H1 (cell line): Measurements from ENCODE around the gene CHPF. TPM values are rescaled to one million over a fixed set of nuclear protein-coding genes. Genes with fewer than 3 reads are reported as not detected.

Experiments
- CTCF ChIA-PET: fragments of 300-600 bp; sonication (Branson Sonifier 250); formaldehyde crosslinking; loops from one replicate; lab custom pipeline; 2021; ENCODE audit not compliant: partially characterized antibody; lab: Charles Lee
- POLR2A ChIA-PET: fragments of 300-600 bp; sonication (Branson Sonifier 250); formaldehyde crosslinking; loops from one replicate; lab custom pipeline; 2021; ENCODE audit warnings: inconsistent platforms; ENCODE audit not compliant: partially characterized antibody; lab: Charles Lee
- DNase-seq, 2 experiments: peaks; one replicate each; pipeline versions ENCODE4 v3.0.0 to v3.0.0-alpha.2; 2010 to 2022; ENCODE audit warnings: low spot score in 2 of 2, low read depth in 1 of 2, mixed read lengths in 1 of 2
- FAIRE-seq: peaks from 2 replicates; lab custom pipeline; 2011; peaks lifted over from hg19 to GRCh38; lab: Jason Lieb, UNC
- H2AFZ ChIP-seq: 2 replicates; pipeline ENCODE4 v1.8.1; 2012; ENCODE audit warnings: low read length, inconsistent platforms
- H2AK5ac ChIP-seq: 2 replicates; pipeline ENCODE4 v1.6.1; 2013; ENCODE audit warnings: low read depth, low read length
- H2BK120ac ChIP-seq: replicated peaks from 2 replicates; pipeline ENCODE3; 2013; ENCODE audit warnings: low read depth, low read length, inconsistent platforms
- H2BK12ac ChIP-seq: 2 replicates; pipeline ENCODE4 v1.6.1; 2013; ENCODE audit warnings: low read depth, low read length
- H2BK15ac ChIP-seq: 2 replicates; pipeline ENCODE4 v1.6.1; 2013; ENCODE audit warnings: low read length
- H2BK20ac ChIP-seq: 2 replicates; pipeline ENCODE4 v1.6.1; 2013; ENCODE audit warnings: low read length
- H2BK5ac ChIP-seq: 2 replicates; pipeline ENCODE4 v1.6.1; 2013; ENCODE audit warnings: low read depth, low read length
- H3K14ac ChIP-seq: 2 replicates; pipeline ENCODE4 v1.6.1; 2013; ENCODE audit warnings: inconsistent platforms; ENCODE audit not compliant: insufficient read length
- H3K18ac ChIP-seq: 2 replicates; pipeline ENCODE4 v1.6.1; 2013; ENCODE audit warnings: low read length; ENCODE audit errors: extremely low read depth
- H3K23ac ChIP-seq: 2 replicates; pipeline ENCODE4 v1.6.1; 2013; ENCODE audit warnings: inconsistent platforms; ENCODE audit not compliant: insufficient read length
- H3K23me2 ChIP-seq: 2 replicates; pipeline ENCODE4 v1.6.1; 2013; ENCODE audit warnings: low read depth, low read length
- H3K27ac ChIP-seq: 2 replicates; pipeline ENCODE4 v1.6.1; 2011; ENCODE audit warnings: low read depth, low read length, inconsistent platforms
- H3K27me3 ChIP-seq, 4 experiments: replicated peaks in 1 of 4; 1 replicate in 1 of 4; 2 replicates in 3 of 4; pipeline versions ENCODE4 v1.6.1 to v1.8.1; 2011 to 2013; ENCODE audit warnings: low read length in 3 of 4, mild to moderate bottlenecking in 3 of 4, inconsistent platforms in 2 of 4, mixed read lengths in 2 of 4, moderate library complexity in 1 of 4; ENCODE audit not compliant: control insufficient read depth in 3 of 4, insufficient read depth in 3 of 4; ENCODE audit errors: extremely low read depth in 1 of 4
- H3K36me3 ChIP-seq, 4 experiments: 2 replicates each; pipeline versions ENCODE4 v1.6.1 to v1.8.1; 2011 to 2013; ENCODE audit warnings: mild to moderate bottlenecking in 4 of 4, low read length in 3 of 4, moderate library complexity in 2 of 4, control low read depth in 1 of 4, inconsistent platforms in 1 of 4; ENCODE audit not compliant: insufficient read depth in 4 of 4, control insufficient read depth in 2 of 4
- H3K4ac ChIP-seq: replicated peaks from 2 replicates; pipeline ENCODE3; 2013; ENCODE audit warnings: low read length, low read depth, mixed read lengths, inconsistent platforms; ENCODE audit not compliant: insufficient read length
- H3K4me1 ChIP-seq, 4 experiments: replicated peaks in 1 of 4; 1 replicate in 1 of 4; 2 replicates in 3 of 4; pipeline versions ENCODE4 v1.6.1 to v1.8.1; 2011 to 2013; ENCODE audit warnings: low read length in 3 of 4, inconsistent platforms in 2 of 4, mixed read lengths in 1 of 4; ENCODE audit not compliant: insufficient read depth in 4 of 4, control insufficient read depth in 3 of 4
- H3K4me2 ChIP-seq, 2 experiments: 2 replicates each; pipeline versions ENCODE4 v1.6.1 to v1.8.1; 2011 to 2013; ENCODE audit warnings: low read depth in 2 of 2, low read length in 2 of 2, control low read depth in 1 of 2, inconsistent platforms in 1 of 2, mild to moderate bottlenecking in 1 of 2; ENCODE audit not compliant: insufficient read depth in 1 of 2
- H3K4me3 ChIP-seq, 4 experiments: fragments of 200-600, 300-600 bp in 1 of 4; sonication (generic), shearing (Covaris generic), sonication (Bioruptor Twin) in 1 of 4; 2 replicates each; pipeline versions ENCODE4 v1.5.1 to v1.8.1; 2011 to 2016; ENCODE audit warnings: low read length in 4 of 4, low read depth in 3 of 4, control low read depth in 2 of 4, inconsistent platforms in 2 of 4, mild to moderate bottlenecking in 2 of 4, mixed read lengths in 1 of 4, moderate library complexity in 1 of 4; ENCODE audit not compliant: insufficient read depth in 2 of 4; ENCODE audit errors: extremely low read depth in 1 of 4
- H3K56ac ChIP-seq: replicated peaks from 2 replicates; pipeline ENCODE3; 2013; ENCODE audit warnings: low read depth, mild to moderate bottlenecking, mixed read lengths, low read length, inconsistent platforms; ENCODE audit not compliant: insufficient read length
- H3K79me1 ChIP-seq: 2 replicates; pipeline ENCODE4 v1.6.1; 2013; ENCODE audit warnings: low read depth, low read length, control low read depth
- H3K79me2 ChIP-seq, 2 experiments: 2 replicates each; pipeline versions ENCODE4 v1.6.1 to v1.8.1; 2012 to 2013; ENCODE audit warnings: low read length in 2 of 2, mild to moderate bottlenecking in 2 of 2, inconsistent platforms in 1 of 2; ENCODE audit not compliant: insufficient read depth in 2 of 2, control insufficient read depth in 1 of 2
- H3K9ac ChIP-seq, 4 experiments: replicated peaks in 1 of 4; 1 replicate in 1 of 4; 2 replicates in 3 of 4; pipeline versions ENCODE4 v1.6.1 to v1.8.1; 2011 to 2013; ENCODE audit warnings: low read depth in 3 of 4, low read length in 3 of 4, control low read depth in 2 of 4, mild to moderate bottlenecking in 2 of 4, moderate library complexity in 2 of 4, inconsistent platforms in 1 of 4; ENCODE audit errors: extremely low read depth in 1 of 4
- H3K9me3 ChIP-seq, 2 experiments: 2 replicates each; pipeline versions ENCODE4 v1.6.1 to v1.8.1; 2012 to 2013; ENCODE audit warnings: mild to moderate bottlenecking in 2 of 2, moderate library complexity in 2 of 2, control low read depth in 1 of 2, inconsistent platforms in 1 of 2, low read depth in 1 of 2, low read length in 1 of 2, mixed read lengths in 1 of 2; ENCODE audit not compliant: insufficient read depth in 2 of 2
- H4K20me1 ChIP-seq, 2 experiments: replicated peaks in 1 of 2; 2 replicates each; pipeline versions ENCODE3 to v1.8.1; 2011 to 2013; ENCODE audit warnings: inconsistent platforms in 2 of 2, low read length in 2 of 2, mild to moderate bottlenecking in 1 of 2; ENCODE audit not compliant: insufficient read depth in 2 of 2, control insufficient read depth in 1 of 2
- H4K5ac ChIP-seq: 2 replicates; pipeline ENCODE4 v1.6.1; 2013; ENCODE audit warnings: low read length, low read depth, mixed read lengths, inconsistent platforms; ENCODE audit not compliant: insufficient read length
- H4K8ac ChIP-seq: 2 replicates; pipeline ENCODE4 v1.8.0; 2013; ENCODE audit warnings: mild to moderate bottlenecking, moderate library complexity, low read length, inconsistent platforms; ENCODE audit not compliant: insufficient read depth; ENCODE audit errors: extremely low read depth
- H4K91ac ChIP-seq: replicated peaks from 2 replicates; pipeline ENCODE3; 2013; ENCODE audit warnings: low read length, mixed read lengths, inconsistent platforms; ENCODE audit not compliant: insufficient read length
- E2F6 ChIP-seq: IDR thresholded peaks from 2 replicates; pipeline ENCODE4 v1.6.1; 2012; ENCODE audit warnings: inconsistent platforms
- EGR1 ChIP-seq: IDR thresholded peaks from 2 replicates; pipeline ENCODE4 v1.6.1; 2011; ENCODE audit warnings: low read depth, low read length, borderline replicate concordance
- POLR2AphosphoS5 ChIP-seq: IDR thresholded peaks from 2 replicates; pipeline ENCODE4 v1.6.1; 2011; ENCODE audit warnings: low read depth, low read length
- WGBS, 2 experiments: shearing (Covaris generic) in 1 of 2; methylation state at CpG; one replicate each; pipeline versions ENCODE4 v1.1.6 to v1.1.7; 2013 to 2015; ENCODE audit warnings: low lambda C conversion rate in 2 of 2, mixed read lengths in 2 of 2, inconsistent platforms in 1 of 2, low coverage in 1 of 2, missing lambda C conversion rate in 1 of 2; ENCODE audit not compliant: insufficient replicate concordance in 2 of 2, insufficient coverage in 1 of 2, insufficient read length in 1 of 2; ENCODE audit errors: extremely low coverage in 1 of 2, missing lambda C conversion rate in 1 of 2; 5-methylcytosine and 5-hydroxymethylcytosine counted together
- polyA plus RNA-seq, 7 experiments: library from polyadenylated mRNA; depleted of rRNA in 3 of 7; stranded (reverse) in 5 of 7; unstranded in 2 of 7; fragments of >200 nt in 5 of 7; fragments of 200-250 nt in 2 of 7; gene quantifications; 1 replicate in 5 of 7; 2 replicates in 1 of 7; 4 replicates in 1 of 7; pipeline versions ENCODE4 v1.2.1 to v1.2.3, GENCODE V29; 2011 to 2013; ENCODE audit warnings: missing spikeins in 2 of 7, mixed read lengths in 2 of 7
- total RNA-seq: library from RNA; stranded (reverse); fragmentation: NEBNext Ultra II Directional; extraction: Animal tissue kit (Norgen Biotek cat#: 25700); gene quantifications from 2 replicates; pipeline ENCODE4 v1.2.1, GENCODE V29; 2021

CHPF gene
- total and polyA plus RNA-seq, 2 of the 8 experiments (the other 6 are each of a cell fraction or from before 2014, with no cell fraction given), result 62.9 to 67.3 TPM

- Histone ChIP-seq H3K23me2 (no peaks in the 10 kb centered on the region), H4K8ac (peak overlapping the region; percentile 73; the same call in 1 of the 2 replicates), H3K4me3 (no peak overlapping the region), H2AFZ (no peak overlapping the region), H2AK5ac (peak overlapping the region; percentile 100), H3K79me1 (0 out of 2 replicates have a peak, but pooled peaks cover 2% of the 10 kb centered on the region), H4K5ac (no peak overlapping the region), H3K14ac (no peak overlapping the region), H2BK12ac (peak overlapping the region; percentile 100), H3K79me2 (peaks cover 0 to 4% of the 10 kb centered on the region in 2 experiments; a peak in 1 of 4 replicates), H2BK20ac (peak overlapping the region; percentile 100; the same call in 1 of the 2 replicates), H3K18ac (peak overlapping the region; percentile 34; the same call in 1 of the 2 replicates), H3K4me2 (no peak overlapping the region), H3K9ac (no peak overlapping the region), H3K23ac (no peak overlapping the region), H3K27me3 (no peaks in the 10 kb centered on the region), H2BK120ac (no peak overlapping the region), H3K36me3 (peaks cover 0 to 48% (median 11%) of the 10 kb centered on the region in 4 experiments; a peak in 6 of 8 replicates), H3K4ac (no peak overlapping the region), H3K27ac (0 out of 2 replicates have a peak overlapping the region, but pooled peaks have one; percentile 28), H3K4me1 (peaks cover 6 to 63% (median 52%) of the 10 kb centered on the region in 4 experiments), H3K9me3 (peaks cover 0 to 8% of the 10 kb centered on the region in 2 experiments; a peak in 1 of 4 replicates), H4K91ac (peak overlapping the region; percentile 63), H2BK15ac (peak overlapping the region; percentile 1; the same call in 1 of the 2 replicates), H3K56ac (no peak overlapping the region), H2BK5ac (peak overlapping the region; percentile 100; the same call in 1 of the 2 replicates), H4K20me1 (no peaks in the 10 kb centered on the region)
- TF ChIP-seq POLR2AphosphoS5 (0 out of 2 replicates have a peak, but pooled peaks have one; percentile 29), E2F6 (no peak), EGR1 (no peak)
- no peak for DNase-seq
- ChIA-PET POLR2A (interaction anchor here (0.6 to 18.6 kb wide), 8 partner anchors 4 to 82 kb away, joined by 3 to 293 read pairs (median 45); partner anchors contain the start of genes CHPF, INHA, OBSL1 and STK11IP), CTCF (interaction anchor here (1.2 to 19.7 kb wide), 9 partner anchors 13 to 159 kb away, joined by 3 to 293 read pairs (median 51); partner anchors contain the start of genes CHPF, STK11IP and TMEM198)
- no peak for FAIRE-seq
- WGBS, 2 experiments, result 95% methylated on average over 19 of the region's 20 CpGs; no CpG with 5 or more reads in 1 of the 2 experiments
Measured at GRCh38 chr2:219563271-219563928, 19.8 kb upstream of the CHPF start.
